GM12873 (cell line): ENCODE results near the gene ZNF141.

Experiments used
- TF ChIP-seq, protein P1 (sequence below): IDR thresholded peaks from 2 replicates; pipeline ENCODE4 v1.5.1; 2012; ENCODE audit warnings: low read depth, mild to moderate bottlenecking, moderate library complexity, low read length, control low read depth; ENCODE audit not compliant: insufficient read depth; ENCODE audit errors: missing control alignments

Gene ZNF141

DNA sequence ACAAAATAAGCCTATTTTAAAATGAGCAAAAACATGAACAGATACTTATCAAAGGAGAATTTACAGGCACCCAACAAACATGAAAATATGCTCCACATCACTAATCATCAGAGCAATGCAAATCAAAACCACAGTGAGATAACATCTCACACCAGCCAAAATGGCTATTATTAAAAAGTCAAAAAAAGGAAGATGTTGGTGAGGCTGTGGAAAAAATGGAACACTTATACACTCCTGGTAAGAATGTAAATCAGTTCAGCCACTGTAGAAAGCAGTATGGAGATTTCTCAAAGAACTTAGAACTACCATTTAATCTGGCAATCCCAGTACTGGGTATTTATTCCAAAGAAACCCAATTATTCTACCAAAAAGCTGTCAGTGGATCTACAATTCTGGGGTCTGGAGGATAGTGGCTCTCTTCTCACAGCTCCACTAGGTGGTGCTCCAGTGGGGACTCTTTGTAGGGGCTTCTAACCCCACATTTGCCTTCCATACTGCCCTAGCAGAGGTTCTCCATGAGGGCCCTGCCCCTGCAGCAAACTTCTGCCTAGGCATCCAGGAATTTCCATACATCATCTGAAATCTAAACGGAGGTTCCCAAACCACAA lies 23.2 kb upstream of the ZNF141 start:
- TF ChIP-seq, protein P1, sequence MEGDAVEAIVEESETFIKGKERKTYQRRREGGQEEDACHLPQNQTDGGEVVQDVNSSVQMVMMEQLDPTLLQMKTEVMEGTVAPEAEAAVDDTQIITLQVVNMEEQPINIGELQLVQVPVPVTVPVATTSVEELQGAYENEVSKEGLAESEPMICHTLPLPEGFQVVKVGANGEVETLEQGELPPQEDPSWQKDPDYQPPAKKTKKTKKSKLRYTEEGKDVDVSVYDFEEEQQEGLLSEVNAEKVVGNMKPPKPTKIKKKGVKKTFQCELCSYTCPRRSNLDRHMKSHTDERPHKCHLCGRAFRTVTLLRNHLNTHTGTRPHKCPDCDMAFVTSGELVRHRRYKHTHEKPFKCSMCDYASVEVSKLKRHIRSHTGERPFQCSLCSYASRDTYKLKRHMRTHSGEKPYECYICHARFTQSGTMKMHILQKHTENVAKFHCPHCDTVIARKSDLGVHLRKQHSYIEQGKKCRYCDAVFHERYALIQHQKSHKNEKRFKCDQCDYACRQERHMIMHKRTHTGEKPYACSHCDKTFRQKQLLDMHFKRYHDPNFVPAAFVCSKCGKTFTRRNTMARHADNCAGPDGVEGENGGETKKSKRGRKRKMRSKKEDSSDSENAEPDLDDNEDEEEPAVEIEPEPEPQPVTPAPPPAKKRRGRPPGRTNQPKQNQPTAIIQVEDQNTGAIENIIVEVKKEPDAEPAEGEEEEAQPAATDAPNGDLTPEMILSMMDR = no peak

DNA sequence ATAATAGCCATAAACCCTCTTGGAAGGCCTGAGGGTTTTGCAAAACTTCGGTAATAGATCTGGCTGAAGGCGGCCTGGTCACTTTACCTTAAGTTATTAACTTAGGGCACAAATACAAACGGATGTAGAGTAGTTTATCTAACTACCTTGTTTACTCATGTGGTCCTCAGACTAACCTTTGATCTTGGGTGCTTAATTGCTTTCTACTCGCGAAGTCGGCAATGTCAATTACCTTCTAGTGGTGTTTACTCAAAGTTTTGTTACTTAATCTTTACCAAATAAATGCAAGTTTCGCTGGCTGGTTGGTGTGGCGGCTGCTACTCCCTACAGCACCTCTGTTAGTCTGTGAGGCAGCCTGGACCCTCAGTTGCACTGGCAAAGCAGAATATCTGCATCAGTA lies 8.9 kb upstream of the ZNF141 start:
- TF ChIP-seq, protein P1 = no peak

DNA sequence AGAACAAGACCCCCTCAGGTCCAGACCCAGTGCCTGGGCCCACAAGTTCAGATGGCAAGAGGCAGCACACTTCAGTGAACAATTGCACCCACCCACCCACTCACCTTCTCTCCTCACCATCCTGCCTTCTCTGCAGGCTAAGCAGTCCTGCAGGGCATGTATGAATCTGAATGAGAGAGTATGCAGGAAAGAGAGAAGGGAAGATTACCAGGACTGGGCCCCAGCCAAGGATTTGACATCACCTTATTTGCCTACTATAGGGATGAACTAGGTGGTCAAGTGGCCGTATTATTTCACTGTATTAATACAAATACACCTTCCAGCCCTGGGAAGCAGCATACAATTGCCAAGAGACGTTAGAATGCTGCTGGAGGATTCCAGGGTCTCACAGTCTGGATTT lies 2.1 kb upstream of the ZNF141 start:
- TF ChIP-seq, protein P1 = no peak

DNA sequence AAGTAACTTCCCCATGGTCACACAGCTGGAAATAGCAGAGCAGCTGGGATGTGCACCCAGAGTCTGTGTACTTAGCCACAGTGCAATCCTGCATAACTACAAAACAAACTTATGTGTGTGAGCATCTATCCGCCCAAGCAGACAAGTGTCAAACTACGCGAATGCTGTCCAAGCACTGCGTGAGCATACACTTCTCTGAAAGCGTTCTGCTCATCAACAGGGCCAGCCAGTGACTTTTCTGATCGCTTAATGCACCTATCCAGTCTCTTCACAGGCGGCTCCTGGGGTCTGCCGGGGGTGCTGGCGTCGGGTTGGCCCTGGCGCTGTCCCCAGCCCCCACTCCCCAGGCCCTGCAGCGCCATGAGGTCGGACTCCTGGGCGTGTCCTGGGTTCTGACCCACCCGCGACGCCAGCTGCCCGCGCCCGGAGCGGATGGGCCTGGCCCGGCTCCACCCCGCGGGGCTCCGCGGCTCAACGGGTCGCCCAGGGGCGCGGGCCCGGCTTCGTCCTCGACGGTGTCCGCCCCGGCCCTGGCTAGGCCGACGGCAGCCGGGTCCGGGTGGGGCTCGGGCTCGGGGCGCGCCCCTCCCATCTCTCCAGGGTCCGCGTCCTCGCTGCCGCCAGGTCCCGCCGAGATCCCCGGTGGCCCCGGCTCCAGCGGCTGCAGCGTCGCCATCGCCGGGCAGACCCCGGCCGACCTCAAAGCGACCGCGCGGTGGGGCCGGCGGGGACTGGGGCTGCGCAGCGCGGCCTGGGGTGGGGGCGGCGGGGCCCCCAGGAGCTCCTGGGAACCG lies 1.3 kb upstream of the ZNF141 start:
- TF ChIP-seq, protein P1 = no peak

DNA sequence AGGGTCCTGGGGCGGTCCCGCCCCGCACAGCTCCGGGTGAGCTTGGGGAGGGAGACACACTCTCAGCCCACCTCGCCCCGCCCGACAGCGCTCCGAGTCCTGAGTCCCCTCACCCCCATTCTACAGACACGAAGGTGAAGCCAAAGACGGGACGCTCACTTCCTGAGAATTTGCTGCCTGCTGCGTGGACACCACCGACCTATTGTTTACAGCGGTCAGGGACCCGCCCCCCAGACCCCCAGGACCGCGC lies 796 bp upstream of the ZNF141 start:
- TF ChIP-seq, protein P1 = no peak

DNA sequence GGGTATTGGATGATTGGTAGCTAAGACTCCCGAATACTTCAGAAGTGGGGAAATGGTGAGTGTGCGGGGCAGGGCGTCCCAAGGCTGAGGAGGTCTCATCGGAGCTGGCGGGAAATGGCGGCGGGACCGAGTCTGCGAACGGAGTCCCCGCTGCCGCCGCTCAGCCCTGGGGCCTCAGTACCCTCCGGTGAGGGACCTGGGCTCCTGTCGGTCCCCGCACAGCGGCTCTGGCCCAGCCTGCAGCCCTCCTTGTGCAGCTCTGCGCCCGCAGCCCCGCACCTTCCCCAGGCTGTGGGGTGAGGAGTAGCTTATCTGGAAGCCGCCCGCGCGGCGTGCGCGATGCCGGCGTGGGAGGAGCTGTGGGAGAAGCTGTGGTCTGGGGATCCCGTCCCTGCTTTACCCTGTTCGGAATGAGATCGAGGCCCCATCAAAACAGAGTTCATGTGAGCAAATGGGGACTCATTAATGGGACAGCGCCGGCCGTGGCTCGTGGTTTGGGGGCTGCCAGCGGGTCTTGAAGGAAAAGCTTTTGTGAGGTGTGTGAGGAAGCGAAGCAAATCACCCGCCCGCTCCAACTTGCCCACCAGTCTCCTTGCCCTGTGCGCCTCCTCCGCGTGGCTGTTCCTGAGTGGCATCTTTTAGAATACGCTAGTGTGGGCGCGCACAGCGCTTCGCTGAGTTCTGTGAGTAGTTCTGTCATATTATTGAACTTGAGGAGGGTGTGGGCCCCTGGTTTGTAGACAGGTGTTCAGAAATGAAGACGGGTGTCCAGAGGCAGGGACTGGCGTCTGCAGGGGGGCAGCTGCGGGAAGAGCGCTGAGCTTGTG lies 531 bp downstream of the ZNF141 start:
- TF ChIP-seq, protein P1 = no peak

DNA sequence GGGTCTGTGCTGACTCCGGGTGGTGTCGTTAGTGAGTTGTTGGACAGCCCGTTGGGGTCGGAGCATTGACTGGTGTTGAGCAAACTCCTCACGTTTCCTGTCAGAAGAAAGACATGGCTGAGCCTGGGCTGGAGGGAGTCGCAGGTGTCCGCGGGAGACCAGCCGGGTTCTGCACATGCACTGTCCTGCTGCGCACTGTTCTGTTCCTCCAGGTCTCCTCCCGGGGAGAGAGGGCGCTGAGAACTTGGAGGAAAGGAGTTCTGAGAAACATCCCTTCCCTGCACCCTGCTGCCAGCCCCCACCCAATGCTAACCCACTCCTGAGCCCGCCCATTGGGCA lies 1.1 kb downstream of the ZNF141 start:
- TF ChIP-seq, protein P1 = no peak
